Measurements from ENCODE around the gene GRB2.

Gene GRB2

DNA sequence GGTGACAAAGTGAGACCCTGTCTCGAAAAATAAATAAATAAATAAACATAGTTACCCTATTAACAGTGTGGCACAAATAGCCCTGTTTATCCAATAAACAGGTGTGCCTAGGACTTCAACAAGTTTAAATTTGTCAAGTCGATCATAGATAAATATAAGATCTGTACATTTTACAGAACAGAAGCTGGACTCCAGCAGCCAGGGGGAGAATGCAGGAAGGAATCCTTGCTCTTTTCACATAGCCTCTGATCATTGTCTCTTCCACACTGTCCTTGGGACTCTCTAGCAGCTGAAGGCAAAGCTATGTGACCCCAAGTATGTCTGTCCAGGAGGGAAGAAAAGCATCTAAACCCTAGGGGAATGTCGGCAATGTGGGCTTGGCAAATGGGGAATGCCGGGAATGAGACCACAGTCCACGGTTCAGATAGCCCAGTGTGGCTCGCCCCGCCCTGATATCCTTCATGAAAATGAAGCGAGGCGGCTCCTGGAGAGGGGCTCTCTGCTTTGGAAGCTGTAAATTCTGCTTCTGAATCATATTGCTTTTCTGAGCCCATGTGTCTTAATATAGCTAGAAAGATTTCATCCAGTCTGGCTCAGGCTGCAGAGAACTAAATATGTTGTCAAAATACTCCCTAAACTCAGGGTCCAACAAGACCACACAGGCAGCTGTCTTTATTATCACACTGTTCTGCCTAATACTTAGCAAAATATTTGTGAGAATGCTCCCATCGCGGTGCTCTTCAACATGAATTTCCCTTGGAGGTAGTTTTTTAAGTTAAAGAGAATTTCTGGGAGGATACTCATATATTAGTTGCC is 24.9 kb upstream of the GRB2 start:
- no peaks in the 10 kb centered on the region for H3K9me3 ChIP-seq (ENCODE audit: control insufficient read depth, insufficient read depth, low read length)
- H3K36me3 ChIP-seq (ENCODE audit: insufficient read depth, low read length), result no peaks in the 10 kb centered on the region
- peaks cover 16% of the 10 kb centered on the region for H3K4me1 ChIP-seq (ENCODE audit: insufficient read depth, low read length)
- peak overlapping the region; percentile 8; the same call in 1 of the 2 replicates for H3K9ac ChIP-seq (ENCODE audit: low read depth, low read length)

DNA sequence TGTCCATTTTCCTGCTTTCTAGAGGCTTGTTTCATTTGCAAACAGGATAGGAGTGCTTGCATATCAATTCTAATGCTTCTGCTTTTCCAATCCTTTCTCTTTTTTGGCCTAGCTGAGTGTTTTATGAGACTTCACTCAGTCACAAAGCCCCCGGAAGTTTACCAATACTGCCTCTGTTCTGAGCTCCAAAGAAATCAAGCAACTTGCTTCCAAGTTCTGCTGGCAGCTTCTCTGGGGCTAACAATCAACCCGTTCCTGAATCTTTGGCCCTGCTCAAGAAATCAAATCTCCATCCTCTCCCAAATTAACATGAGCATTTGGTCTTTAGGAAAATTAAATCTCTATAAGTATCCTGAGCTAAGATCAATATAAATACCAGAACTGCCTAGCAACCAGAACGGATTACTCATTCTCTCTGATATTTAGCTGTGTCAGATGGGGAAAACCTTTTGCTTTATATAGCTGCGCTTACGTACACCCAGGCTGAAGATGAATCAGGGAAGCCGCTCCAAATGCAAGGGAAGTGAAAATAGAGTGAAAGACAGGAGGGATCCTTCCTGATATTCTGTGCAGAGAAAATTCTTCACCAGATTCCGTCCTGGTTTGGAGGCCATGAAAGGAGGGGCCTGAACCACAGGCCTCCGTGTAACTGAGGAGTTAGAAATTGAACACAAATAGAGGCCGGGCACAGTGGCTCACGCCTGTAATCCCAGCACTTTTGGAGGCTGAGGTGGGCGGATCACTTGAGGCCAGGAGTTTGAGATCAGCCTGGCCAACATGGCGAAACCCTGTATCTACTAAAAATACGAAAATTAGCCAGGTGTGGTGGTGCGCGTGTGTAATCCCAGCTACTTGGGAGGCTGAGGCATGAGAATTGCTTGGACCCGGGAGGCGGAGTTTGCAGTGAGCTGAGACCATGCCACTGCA is 23.3 kb upstream of the GRB2 start:
- no peaks in the 10 kb centered on the region for H3K9me3 ChIP-seq (ENCODE audit: control insufficient read depth, insufficient read depth, low read length)
- peaks cover 16% of the 10 kb centered on the region for H3K4me1 ChIP-seq (ENCODE audit: insufficient read depth, low read length)
- H3K9ac ChIP-seq (ENCODE audit: low read depth, low read length), result no peak overlapping the region
- no peaks in the 10 kb centered on the region for H3K36me3 ChIP-seq (ENCODE audit: insufficient read depth, low read length)

DNA sequence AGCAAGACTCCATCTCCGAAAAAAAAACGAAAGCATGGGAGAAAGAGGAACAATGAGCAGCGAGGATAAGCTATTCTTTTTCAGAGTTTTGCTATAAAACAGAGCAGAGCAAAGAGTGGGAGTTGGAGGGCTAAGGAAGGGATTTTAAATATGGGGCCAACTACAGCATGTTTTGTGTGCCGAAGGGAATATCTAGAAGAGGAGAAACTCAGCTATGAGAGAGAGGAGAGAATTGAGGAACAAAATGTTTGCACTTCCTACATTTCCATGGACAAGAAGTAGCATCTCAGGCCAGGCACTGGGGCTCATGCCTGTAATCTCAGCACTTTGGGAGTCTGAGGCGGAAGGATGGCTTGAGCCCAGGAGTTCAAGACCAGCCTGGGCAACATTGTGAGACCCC is 13.1 kb upstream of the GRB2 start:
- Histone ChIP-seq H3K4me1 (ENCODE audit: insufficient read depth, low read length) (no peaks in the 10 kb centered on the region), H3K9ac (ENCODE audit: low read depth, low read length) (no peak overlapping the region), H3K9me3 (ENCODE audit: control insufficient read depth, insufficient read depth, low read length) (no peaks in the 10 kb centered on the region), H3K36me3 (ENCODE audit: insufficient read depth, low read length) (no peaks in the 10 kb centered on the region)

DNA sequence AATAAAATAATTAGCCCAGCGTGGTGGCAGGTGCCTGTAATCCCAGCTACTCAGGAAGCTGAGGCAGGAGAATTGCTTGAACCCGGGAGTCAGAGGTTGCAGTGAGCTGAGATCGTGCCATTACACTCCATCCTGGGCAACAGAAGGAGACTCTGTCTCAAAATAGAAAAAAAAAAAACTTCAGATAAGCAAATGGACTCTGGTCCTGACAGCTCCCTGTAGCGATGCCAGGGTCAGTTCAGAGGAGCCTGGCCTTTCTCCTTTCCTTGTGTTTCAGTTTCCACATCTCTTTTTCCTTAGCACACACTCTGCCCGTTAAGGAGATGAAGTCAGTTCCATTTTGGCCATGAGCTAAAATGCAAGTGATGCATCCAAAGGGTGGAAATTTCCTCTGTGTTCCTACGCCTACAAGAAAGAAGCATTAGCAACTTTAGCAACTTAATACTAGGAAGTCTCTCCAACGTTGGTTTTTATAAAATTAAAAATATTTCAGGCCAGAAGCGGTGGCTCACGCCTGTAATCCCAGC is 11.6 kb upstream of the GRB2 start:
- H3K9ac ChIP-seq (ENCODE audit: low read depth, low read length), result no peak overlapping the region
- no peaks in the 10 kb centered on the region for H3K4me1 ChIP-seq (ENCODE audit: insufficient read depth, low read length)
- no peaks in the 10 kb centered on the region for H3K36me3 ChIP-seq (ENCODE audit: insufficient read depth, low read length)
- H3K9me3 ChIP-seq (ENCODE audit: control insufficient read depth, insufficient read depth, low read length), result no peaks in the 10 kb centered on the region

DNA sequence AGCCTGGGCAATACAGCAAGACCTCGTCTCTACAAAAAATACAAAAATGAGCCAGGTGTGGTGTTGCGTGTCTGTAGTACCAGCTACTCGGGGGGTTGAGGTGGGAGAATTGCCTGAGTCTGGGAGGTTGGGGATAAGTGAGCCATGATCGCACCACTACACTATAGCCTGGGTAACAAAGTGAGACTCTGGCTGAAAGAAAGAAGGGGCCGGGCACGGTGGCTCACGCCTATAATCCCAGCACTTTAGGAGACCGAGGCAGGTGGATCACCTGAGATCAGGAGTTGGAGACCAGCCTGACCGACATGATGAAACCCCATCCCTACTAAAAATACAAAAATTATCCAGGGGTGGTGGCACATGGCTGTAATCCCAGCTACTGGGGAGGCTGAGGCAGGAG is 10.5 kb upstream of the GRB2 start:
- no peak overlapping the region for H3K9ac ChIP-seq (ENCODE audit: low read depth, low read length)
- H3K36me3 ChIP-seq (ENCODE audit: insufficient read depth, low read length), result no peaks in the 10 kb centered on the region
- H3K4me1 ChIP-seq (ENCODE audit: insufficient read depth, low read length), result no peaks in the 10 kb centered on the region
- H3K9me3 ChIP-seq (ENCODE audit: control insufficient read depth, insufficient read depth, low read length), result no peaks in the 10 kb centered on the region

DNA sequence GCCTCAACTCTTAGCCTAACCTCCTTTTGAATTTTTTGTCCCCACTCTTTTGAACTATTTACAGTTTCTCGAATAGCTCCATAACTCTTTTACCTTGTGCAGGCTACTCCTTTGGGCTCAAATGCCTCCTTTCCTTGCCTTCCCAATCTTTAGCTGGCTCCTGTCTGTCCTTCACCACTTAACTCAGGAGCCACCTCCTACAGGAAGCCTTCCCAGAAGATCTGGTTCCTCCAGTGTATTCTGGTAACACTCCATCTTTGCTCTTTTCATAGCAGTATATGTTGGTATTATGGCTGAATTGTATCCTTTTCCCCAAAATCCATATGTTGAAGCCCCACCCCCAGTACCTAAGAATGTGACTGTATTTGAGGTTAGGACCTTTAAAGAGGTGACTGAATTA is 9.0 kb upstream of the GRB2 start:
- H3K9ac ChIP-seq (ENCODE audit: low read depth, low read length), result no peak overlapping the region
- no peaks in the 10 kb centered on the region for H3K4me1 ChIP-seq (ENCODE audit: insufficient read depth, low read length)
- H3K9me3 ChIP-seq (ENCODE audit: control insufficient read depth, insufficient read depth, low read length), result no peaks in the 10 kb centered on the region
- H3K36me3 ChIP-seq (ENCODE audit: insufficient read depth, low read length), result no peaks in the 10 kb centered on the region

DNA sequence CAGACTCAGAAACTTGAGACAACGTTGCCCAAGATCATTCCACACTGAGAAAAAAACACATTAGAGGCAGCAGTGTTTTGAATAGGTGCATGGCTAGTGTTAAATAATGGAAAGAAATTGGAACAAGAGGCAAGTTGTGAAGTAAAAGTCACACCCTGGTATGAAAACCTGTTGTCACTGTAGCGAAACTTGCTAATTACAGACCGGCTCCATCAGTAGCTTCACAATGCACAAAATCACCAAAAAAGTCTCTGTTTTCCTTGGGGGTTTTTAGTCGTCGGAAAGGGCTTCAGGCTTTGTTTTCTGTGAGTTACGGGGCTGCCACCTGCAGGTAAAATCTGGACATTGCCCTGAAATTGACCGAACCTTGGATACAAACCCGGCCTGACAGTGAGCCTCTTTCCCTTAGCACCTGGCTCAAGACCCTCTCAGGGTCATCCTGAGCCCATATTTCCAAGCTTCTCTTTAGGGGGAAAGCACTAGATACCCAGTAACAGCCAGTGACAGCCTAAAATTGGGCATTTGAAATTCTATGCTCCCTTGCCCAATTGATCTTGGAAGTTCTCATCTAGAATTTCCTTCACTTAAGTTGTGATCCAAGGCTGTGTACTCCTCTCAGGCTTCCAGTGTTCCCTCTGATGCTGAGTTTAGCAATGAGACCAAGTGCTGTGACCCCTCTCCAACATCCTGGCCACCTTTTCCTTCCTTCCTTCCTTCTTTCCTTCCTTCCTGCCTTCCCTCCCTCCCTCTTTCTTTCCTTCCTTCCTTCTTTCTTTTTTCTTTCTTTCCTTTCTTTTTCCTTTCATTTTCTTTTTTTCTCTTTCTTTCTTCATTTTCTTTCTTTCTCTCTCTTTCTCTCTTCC is 7.2 kb upstream of the GRB2 start:
- Histone ChIP-seq H3K36me3 (ENCODE audit: insufficient read depth, low read length) (no peaks in the 10 kb centered on the region), H3K4me1 (ENCODE audit: insufficient read depth, low read length) (no peaks in the 10 kb centered on the region), H3K9ac (ENCODE audit: low read depth, low read length) (no peak overlapping the region), H3K9me3 (ENCODE audit: control insufficient read depth, insufficient read depth, low read length) (no peaks in the 10 kb centered on the region)

GRCh38 chr17:75411328-75412067 is 6.0 kb upstream of the GRB2 start:
- Histone ChIP-seq H3K9me3 (ENCODE audit: control insufficient read depth, insufficient read depth, low read length) (no peaks in the 10 kb centered on the region), H3K4me1 (ENCODE audit: insufficient read depth, low read length) (no peaks in the 10 kb centered on the region), H3K36me3 (ENCODE audit: insufficient read depth, low read length) (no peaks in the 10 kb centered on the region), H3K9ac (ENCODE audit: low read depth, low read length) (no peak overlapping the region)

DNA sequence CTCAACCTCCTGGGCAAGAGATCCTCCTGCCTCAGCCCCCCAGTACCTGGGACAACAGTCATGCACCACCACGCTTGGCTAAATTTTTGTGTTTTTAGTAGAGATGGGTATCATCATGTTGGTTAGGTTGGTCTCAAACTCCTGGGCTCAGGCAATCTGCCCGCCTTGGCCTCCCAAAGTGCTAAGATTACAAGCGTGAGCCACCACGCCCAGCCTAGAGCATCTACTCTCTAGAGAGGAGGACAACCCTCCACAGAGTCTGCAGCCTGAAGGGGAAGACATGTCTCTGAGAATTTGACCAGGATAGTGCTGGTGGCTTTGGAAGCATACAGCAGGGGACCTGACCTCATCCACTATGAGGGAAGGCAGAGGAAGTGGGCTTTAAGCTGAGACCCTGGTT is 4.7 kb upstream of the GRB2 start:
- H3K9me3 ChIP-seq (ENCODE audit: control insufficient read depth, insufficient read depth, low read length), result no peaks in the 10 kb centered on the region
- no peaks in the 10 kb centered on the region for H3K4me1 ChIP-seq (ENCODE audit: insufficient read depth, low read length)
- H3K36me3 ChIP-seq (ENCODE audit: insufficient read depth, low read length), result no peaks in the 10 kb centered on the region
- no peak overlapping the region for H3K9ac ChIP-seq (ENCODE audit: low read depth, low read length)

GRCh38 chr17:75407655-75408352 is 2.3 kb upstream of the GRB2 start:
- H3K9me3 ChIP-seq (ENCODE audit: control insufficient read depth, insufficient read depth, low read length), result no peaks in the 10 kb centered on the region
- H3K9ac ChIP-seq (ENCODE audit: low read depth, low read length), result no peak overlapping the region
- H3K36me3 ChIP-seq (ENCODE audit: insufficient read depth, low read length), result no peaks in the 10 kb centered on the region
- no peaks in the 10 kb centered on the region for H3K4me1 ChIP-seq (ENCODE audit: insufficient read depth, low read length)

GRCh38 chr17:75406222-75406615 is 741 bp upstream of the GRB2 start:
- Histone ChIP-seq H3K36me3 (ENCODE audit: insufficient read depth, low read length) (no peaks in the 10 kb centered on the region), H3K9me3 (ENCODE audit: control insufficient read depth, insufficient read depth, low read length) (no peaks in the 10 kb centered on the region), H3K9ac (ENCODE audit: low read depth, low read length) (peak overlapping the region; percentile 92; the same call in 1 of the 2 replicates), H3K4me1 (ENCODE audit: insufficient read depth, low read length) (no peaks in the 10 kb centered on the region)

DNA sequence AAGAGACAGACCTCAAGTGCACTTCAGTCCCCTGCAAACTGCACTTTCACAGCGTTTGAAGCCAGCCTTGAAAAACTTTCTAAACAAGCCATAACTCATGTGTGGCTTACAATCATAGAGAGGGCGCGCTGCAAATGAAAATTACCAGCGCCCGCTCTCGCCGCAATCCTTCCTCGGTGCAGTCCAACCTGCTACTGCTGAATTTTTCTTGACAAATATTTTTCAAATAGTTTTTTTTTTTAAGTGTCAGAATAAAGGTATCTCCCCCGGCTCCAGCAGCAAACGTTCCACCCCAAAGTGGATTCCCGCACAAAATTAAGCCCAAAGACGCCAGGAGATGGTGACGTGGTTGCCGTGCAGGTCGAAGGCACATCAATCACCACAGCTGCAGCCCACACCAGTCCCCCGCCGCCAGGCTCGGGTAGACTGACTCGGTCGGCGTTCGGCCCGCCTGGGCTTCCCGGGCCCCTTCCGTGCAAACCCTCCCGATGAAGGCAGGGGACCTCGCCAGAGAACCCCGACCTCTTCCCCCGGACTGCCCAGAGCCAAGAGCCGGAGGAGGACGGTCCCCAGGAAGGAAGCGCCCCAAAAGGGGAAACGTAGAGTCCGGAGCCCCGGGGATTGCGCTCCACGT is 630 bp downstream of the GRB2 start:
- no peaks in the 10 kb centered on the region for H3K4me1 ChIP-seq (ENCODE audit: insufficient read depth, low read length)
- no peaks in the 10 kb centered on the region for H3K36me3 ChIP-seq (ENCODE audit: insufficient read depth, low read length)
- H3K9me3 ChIP-seq (ENCODE audit: control insufficient read depth, insufficient read depth, low read length), result no peaks in the 10 kb centered on the region
- peak overlapping the region; percentile 92 for H3K9ac ChIP-seq (ENCODE audit: low read depth, low read length)

Measured in ES-I3 (cell line).